Measurements from ENCODE around the gene MPP2. TPM values are rescaled to one million over a fixed set of nuclear protein-coding genes. Genes with fewer than 3 reads are reported as not detected.

MPP2 gene
- total RNA-seq, 1 donor = 0.72 TPM

GRCh38 chr17:43952724-43953666 is 45.7 kb upstream of the MPP2 start:
- no peaks in the 10 kb centered on the region for H4K20me1 ChIP-seq (ENCODE audit: insufficient read depth, low read length)
- no peaks in the 10 kb centered on the region for H3K9me3 ChIP-seq (ENCODE audit: low read depth, low read length)
- no peak overlapping the region for H2AFZ ChIP-seq (ENCODE audit: low read length)
- no peaks in the 10 kb centered on the region for H3K4me1 ChIP-seq (ENCODE audit: insufficient read depth, low read length)
- no peak overlapping the region for H3K4me2 ChIP-seq (ENCODE audit: insufficient read depth, low read length)
- H3K36me3 ChIP-seq (ENCODE audit: insufficient read depth, low read length) = no peaks in the 10 kb centered on the region
- no peak for DNase-seq (ENCODE audit: insufficient read length, low spot score, missing footprints)
- peaks cover 52% of the 10 kb centered on the region for H3K27me3 ChIP-seq (ENCODE audit: insufficient read depth, low read length)
- no peak overlapping the region for H3K4me3 ChIP-seq (ENCODE audit: insufficient read depth, low read length)
- TF ChIP-seq CTCF (IDR thresholded peaks at IDR 0.05; ENCODE audit: extremely low read depth, low read depth, low read length) = no peak
- H3K79me2 ChIP-seq (ENCODE audit: insufficient read depth, low read length) = no peaks in the 10 kb centered on the region
- H3K27ac ChIP-seq (ENCODE audit: low read depth, low read length) = no peak overlapping the region

- H3K27me3 ChIP-seq (ENCODE audit: insufficient read depth, low read length) = peaks cover 52% of the 10 kb centered on the region
These were observed 45.0 kb upstream of the MPP2 start for GRCh38 chr17:43952351-43952723.

GRCh38 chr17:43951750-43952149 is 44.4 kb upstream of the MPP2 start:
- Histone ChIP-seq H3K36me3 (ENCODE audit: insufficient read depth, low read length) (no peaks in the 10 kb centered on the region), H3K4me1 (ENCODE audit: insufficient read depth, low read length) (no peaks in the 10 kb centered on the region), H4K20me1 (ENCODE audit: insufficient read depth, low read length) (no peaks in the 10 kb centered on the region), H3K79me2 (ENCODE audit: insufficient read depth, low read length) (no peaks in the 10 kb centered on the region), H2AFZ (ENCODE audit: low read length) (no peak overlapping the region), H3K4me3 (ENCODE audit: insufficient read depth, low read length) (no peak overlapping the region), H3K27me3 (ENCODE audit: insufficient read depth, low read length) (peaks cover 52% of the 10 kb centered on the region), H3K27ac (ENCODE audit: low read depth, low read length) (no peak overlapping the region), H3K4me2 (ENCODE audit: insufficient read depth, low read length) (no peak overlapping the region), H3K9me3 (ENCODE audit: low read depth, low read length) (no peaks in the 10 kb centered on the region)
- TF ChIP-seq CTCF (IDR thresholded peaks at IDR 0.05; ENCODE audit: extremely low read depth, low read depth, low read length) = no peak
- DNase-seq (ENCODE audit: insufficient read length, low spot score, missing footprints) = peak; percentile 30

More at GRCh38 chr17:43952351-43952723, 45.0 kb upstream of the MPP2 start:
- H2AFZ ChIP-seq (ENCODE audit: low read length) = no peak overlapping the region
- no peaks in the 10 kb centered on the region for H3K79me2 ChIP-seq (ENCODE audit: insufficient read depth, low read length)
- no peak overlapping the region for H3K4me2 ChIP-seq (ENCODE audit: insufficient read depth, low read length)
- H3K4me3 ChIP-seq (ENCODE audit: insufficient read depth, low read length) = no peak overlapping the region
- H3K4me1 ChIP-seq (ENCODE audit: insufficient read depth, low read length) = no peaks in the 10 kb centered on the region
- H4K20me1 ChIP-seq (ENCODE audit: insufficient read depth, low read length) = no peaks in the 10 kb centered on the region
- H3K27ac ChIP-seq (ENCODE audit: low read depth, low read length) = no peak overlapping the region
- peak; percentile 84 for DNase-seq (ENCODE audit: insufficient read length, low spot score, missing footprints)
- H3K36me3 ChIP-seq (ENCODE audit: insufficient read depth, low read length) = no peaks in the 10 kb centered on the region
- TF ChIP-seq CTCF (IDR thresholded peaks at IDR 0.05; ENCODE audit: extremely low read depth, low read depth, low read length) = no peak
- no peaks in the 10 kb centered on the region for H3K9me3 ChIP-seq (ENCODE audit: low read depth, low read length)

GRCh38 chr17:43950554-43950953 is 43.2 kb upstream of the MPP2 start:
- H3K36me3 ChIP-seq (ENCODE audit: insufficient read depth, low read length) = no peaks in the 10 kb centered on the region
- no peaks in the 10 kb centered on the region for H3K79me2 ChIP-seq (ENCODE audit: insufficient read depth, low read length)
- peaks cover 51% of the 10 kb centered on the region for H3K27me3 ChIP-seq (ENCODE audit: insufficient read depth, low read length)
- H3K4me3 ChIP-seq (ENCODE audit: insufficient read depth, low read length) = no peak overlapping the region
- no peak overlapping the region for H2AFZ ChIP-seq (ENCODE audit: low read length)
- no peaks in the 10 kb centered on the region for H3K9me3 ChIP-seq (ENCODE audit: low read depth, low read length)
- no peak overlapping the region for H3K27ac ChIP-seq (ENCODE audit: low read depth, low read length)
- no peak for TF ChIP-seq CTCF (IDR thresholded peaks at IDR 0.05; ENCODE audit: extremely low read depth, low read depth, low read length)
- no peaks in the 10 kb centered on the region for H4K20me1 ChIP-seq (ENCODE audit: insufficient read depth, low read length)
- no peak overlapping the region for H3K4me2 ChIP-seq (ENCODE audit: insufficient read depth, low read length)
- no peak for DNase-seq (ENCODE audit: insufficient read length, low spot score, missing footprints)
- H3K4me1 ChIP-seq (ENCODE audit: insufficient read depth, low read length) = no peaks in the 10 kb centered on the region
